Activated T-cell treated with anti-CD3 and anti-CD28 coated beads for 48 hours (primary cell): ENCODE results near the gene EIF3K.
"Not testable (repeated sequence)": the region's sequence is repeated elsewhere in the genome, so short reads cannot be mapped to it uniquely, and the experiment has no call there.

Source experiments
- DNase-seq: peaks from one replicate; pipeline ENCODE4 v3.0.0-alpha.2; 2020; ENCODE audit warnings: low read depth

Gene EIF3K

GRCh38 chr19:38618590-38619360 lies at the start of gene EIF3K:
EIF3K (plus strand) TSS chr19:38619188; CDS start chr19:38619269, 81 bp downstream.
- DNase-seq: peak; percentile 99

DNA sequence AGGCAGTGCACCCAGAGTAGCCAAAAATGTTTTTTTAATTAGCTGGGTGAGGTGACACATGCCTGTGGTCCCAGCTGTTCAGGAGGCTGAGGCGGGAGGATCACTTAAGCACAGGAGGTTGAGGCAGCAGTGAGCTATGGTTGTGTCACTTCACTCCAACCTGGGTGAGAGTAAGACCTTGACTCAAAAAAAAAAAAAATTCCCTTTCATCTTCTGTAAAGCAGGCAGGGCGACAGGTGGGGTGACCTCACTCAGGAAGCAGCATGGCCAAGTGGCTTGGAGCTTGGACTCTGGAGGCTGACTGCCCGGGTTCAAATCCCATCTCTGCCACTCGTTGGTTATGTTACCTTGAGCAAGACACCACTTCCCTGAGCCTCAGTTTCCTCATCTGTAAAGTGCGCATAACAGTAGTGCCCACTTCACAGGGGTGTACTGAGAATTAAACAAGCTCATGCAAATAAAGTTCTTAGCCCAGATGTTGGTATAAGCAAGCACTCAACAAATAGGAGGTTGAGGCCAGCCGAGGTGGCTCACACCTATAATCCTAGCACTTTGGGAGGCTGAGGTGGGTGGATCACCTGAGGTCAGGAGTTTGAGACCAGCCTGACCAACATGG lies 49.5 kb upstream of the EIF3K start:
- DNase-seq: no peak

- no peak for DNase-seq
Measured at GRCh38 chr19:38571682-38572081, 47.3 kb upstream of the EIF3K start.

DNA sequence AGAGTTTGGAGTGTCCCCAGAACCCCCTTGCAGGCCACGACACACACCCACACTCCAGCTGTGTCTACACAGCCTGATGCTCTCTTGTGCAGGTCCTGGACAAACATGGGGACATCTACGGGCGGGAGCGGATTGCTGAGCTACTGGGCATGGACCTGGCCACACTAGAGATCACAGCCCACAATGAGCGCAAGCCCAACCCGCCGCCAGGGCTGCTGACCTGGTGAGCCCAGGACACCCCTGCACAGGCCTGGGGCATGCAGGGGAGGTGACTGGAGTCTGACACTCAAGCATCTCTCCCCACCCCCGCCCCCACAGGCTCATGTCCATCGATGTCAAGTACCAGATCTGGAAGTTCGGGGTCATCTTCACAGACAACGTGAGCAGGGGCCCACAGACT lies 41.2 kb upstream of the EIF3K start:
- DNase-seq: no peak

DNA sequence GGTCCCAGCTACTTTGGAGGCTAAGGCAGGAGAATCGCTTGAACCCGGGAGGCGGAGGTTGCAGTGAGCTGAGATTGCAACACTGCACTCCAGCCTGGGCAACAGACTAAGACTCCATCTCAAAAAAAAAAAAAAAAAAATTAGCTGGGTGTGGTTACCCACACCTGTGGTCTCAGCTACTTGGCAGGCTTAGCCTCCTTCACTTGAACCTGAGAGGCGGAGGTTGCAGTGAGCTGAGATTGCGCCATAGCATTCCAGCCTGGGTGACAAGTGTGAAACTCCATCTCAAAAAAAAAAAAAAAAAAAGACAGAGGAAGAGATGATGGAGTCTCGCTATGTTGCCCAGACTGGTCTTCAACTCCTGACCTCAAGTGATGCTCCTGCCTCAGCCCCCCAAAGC lies 39.7 kb upstream of the EIF3K start:
- not testable (repeated sequence) for DNase-seq

DNA sequence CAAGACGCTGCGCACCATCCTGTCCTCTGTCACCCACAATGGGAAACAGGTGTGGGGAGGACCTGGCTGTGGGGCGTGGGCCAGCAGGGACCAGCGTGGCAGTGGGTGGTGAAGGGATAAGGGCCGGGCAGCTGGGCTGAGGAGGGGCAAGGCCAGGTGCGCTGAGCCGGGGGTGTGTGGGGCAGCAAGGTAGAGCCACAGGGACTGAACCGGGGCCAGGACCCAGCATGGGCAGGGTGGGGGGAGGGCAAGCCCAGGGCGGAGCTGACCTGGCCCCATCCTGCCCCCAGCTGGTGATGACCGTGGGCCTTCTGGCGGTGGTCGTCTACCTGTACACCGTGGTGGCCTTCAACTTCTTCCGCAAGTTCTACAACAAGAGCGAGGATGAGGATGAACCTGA lies 38.9 kb upstream of the EIF3K start:
- DNase-seq: no peak

- DNase-seq: no peak
Measured at GRCh38 chr19:38583219-38583984, 35.6 kb upstream of the EIF3K start.

DNA sequence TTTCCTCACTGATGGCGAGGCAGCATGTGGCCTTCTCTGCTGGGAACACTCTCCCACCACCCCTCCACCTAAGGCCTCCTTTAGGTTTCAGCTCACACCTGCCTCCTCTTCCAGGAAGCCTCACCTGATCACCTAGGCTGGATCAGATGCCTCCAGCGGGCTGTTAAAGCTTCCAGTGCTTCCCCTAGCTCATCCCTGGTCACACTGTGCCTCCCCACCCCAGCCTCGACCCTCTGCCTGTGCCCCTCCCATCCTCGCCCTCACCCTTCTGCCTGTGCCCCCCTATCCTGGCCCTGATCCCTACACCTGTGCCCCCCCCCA lies 35.0 kb upstream of the EIF3K start:
- no peak for DNase-seq

- no peak for DNase-seq
Measured at GRCh38 chr19:38587562-38587961, 31.4 kb upstream of the EIF3K start.

- DNase-seq: no peak
Measured at GRCh38 chr19:38588041-38588440, 30.9 kb upstream of the EIF3K start.

DNA sequence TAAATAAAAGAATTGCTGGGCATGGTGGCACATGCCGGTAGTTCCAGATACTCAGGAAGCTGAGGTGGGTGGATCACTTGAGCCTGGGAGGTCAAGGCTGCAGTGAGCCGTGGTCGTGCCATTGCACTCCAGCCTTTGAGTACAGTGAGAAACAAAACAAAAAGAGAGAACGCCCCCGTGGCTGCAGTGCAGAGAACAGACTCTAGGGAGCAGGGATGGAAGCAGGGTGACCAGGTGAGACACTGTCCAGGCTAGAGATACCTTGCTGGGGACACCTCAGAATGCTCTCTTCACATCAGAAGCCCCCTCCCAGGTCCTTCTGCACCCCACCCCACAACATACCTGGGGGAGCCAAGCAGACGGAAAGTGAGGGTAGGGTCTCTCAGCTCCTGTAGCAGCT lies 26.0 kb upstream of the EIF3K start:
- DNase-seq: no peak

- DNase-seq: peak; percentile 18
Measured at GRCh38 chr19:38596057-38596981, 22.7 kb upstream of the EIF3K start.

- no peak for DNase-seq
Measured at GRCh38 chr19:38597075-38597474, 21.9 kb upstream of the EIF3K start.

- DNase-seq: no peak
Measured at GRCh38 chr19:38599722-38600121, 19.3 kb upstream of the EIF3K start.

DNA sequence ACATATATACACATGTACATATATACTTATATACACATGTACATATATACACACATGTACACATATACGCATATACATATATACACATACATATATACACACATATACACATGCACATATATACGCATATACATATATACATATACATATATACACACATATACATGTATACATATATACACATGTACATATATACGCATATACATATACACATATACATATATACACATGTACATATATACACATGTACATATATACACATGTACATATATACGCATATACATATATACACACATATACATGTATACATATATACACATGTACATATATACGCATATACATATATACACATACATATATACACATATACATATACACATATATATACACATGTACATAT lies 16.1 kb upstream of the EIF3K start:
- not testable (repeated sequence) for DNase-seq

DNA sequence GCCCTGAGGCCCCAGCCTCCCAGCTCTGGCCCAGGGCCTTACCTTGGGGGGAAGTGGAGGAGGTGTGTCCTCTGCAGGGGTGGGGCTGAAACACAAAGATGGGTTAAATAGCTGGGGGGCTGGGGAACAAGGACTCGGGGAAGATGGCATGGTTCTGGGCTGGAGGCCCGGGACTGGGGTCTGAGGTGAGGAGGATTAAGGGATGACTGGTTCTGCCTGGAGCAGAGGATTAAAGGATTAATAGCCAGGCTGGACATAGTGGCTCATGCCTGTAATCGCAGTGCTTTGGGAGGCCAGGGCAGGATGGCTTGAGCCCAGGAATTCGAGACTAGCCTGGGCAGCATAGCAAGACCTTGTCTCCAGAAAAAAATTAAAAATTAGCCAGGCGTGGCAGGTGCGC lies 12.9 kb upstream of the EIF3K start:
- DNase-seq: no peak

- DNase-seq: no peak
Measured at GRCh38 chr19:38614289-38614688, 4.7 kb upstream of the EIF3K start.

GRCh38 chr19:38615007-38615581 lies 3.9 kb upstream of the EIF3K start:
- no peak for DNase-seq

DNA sequence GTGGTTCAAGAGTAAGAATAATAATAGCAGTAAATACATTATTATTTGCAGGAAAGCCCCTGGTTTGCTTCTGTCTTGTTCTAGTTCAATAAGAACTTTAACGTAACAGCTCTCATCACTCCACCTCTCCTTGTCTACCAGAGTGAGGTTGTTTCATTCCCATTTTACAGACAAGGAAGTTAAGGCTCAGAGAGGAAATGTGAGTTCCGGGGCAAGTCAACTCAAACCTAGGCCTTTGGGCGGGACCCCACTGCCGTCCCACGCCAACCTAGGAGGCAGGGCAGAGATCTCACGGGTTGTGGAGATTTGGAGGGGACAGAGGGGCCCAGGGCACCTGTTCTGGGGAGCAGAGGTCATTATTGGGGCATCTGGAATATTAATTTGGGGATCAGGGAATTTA lies 2.7 kb upstream of the EIF3K start:
- DNase-seq: no peak

- peak; percentile 22 for DNase-seq
Measured at GRCh38 chr19:38617283-38617763, 1.7 kb upstream of the EIF3K start.

DNA sequence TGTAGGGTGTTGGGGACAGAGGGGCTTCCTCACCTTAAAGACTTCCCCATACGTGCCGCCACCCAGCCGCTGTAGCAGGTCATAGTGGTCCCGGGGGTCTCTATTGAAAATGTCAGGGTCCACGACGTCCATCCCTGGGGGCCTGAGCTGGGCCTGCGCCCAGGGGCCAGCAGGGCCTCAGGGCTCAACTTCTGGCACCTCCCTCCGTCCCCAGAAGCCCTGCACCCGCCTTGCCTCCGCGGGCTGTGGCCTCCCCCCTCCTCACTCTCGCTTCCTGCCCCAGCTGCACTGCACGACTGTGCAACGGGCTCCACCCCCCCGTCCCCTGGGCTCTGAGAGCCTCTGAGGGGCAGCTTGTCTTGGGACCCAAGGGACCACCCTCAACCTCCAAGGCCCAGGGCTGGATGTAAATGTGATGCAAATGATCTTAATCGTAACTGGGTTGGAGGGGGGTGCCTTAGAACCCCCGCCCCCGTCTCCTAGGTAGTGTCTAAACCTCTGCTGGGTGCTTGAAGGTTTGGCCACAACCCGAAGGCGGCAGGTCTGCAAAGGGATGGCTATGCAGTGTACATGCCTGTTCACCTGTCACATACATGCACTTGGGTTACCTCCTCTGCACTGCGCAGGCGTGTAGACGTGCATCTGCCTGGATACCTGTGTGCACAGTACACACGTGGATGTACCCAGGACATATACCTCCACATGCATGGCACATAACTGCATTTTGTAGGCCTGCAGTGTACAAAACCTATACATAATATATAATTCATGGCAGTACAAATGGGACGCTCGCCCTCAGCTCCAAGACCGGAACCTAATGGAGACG lies 1.0 kb upstream of the EIF3K start, which contains the start of gene MAP4K1:
Gene MAP4K1 (minus strand): TSS at position 190 of the 826 bp plus-strand sequence. CDS start 58 bp downstream, at position 132.
- DNase-seq: peak; percentile 61
